ENCODE results near the gene PRKAG2.
"Not testable (repeated sequence)": the region's sequence is repeated elsewhere in the genome, so short reads cannot be mapped to it uniquely, and the experiment has no call there.

Gene PRKAG2

GRCh38 chr7:151883857-151884256, 6.9 kb upstream of the PRKAG2 start:
- DNase-seq = no peak

- no peak for DNase-seq
Measured at GRCh38 chr7:151882734-151883133, 5.8 kb upstream of the PRKAG2 start.

GRCh38 chr7:151880688-151881087, 3.8 kb upstream of the PRKAG2 start:
- DNase-seq = no peak

- DNase-seq = no peak
Measured at GRCh38 chr7:151877911-151878835, 1.3 kb upstream of the PRKAG2 start.

DNA sequence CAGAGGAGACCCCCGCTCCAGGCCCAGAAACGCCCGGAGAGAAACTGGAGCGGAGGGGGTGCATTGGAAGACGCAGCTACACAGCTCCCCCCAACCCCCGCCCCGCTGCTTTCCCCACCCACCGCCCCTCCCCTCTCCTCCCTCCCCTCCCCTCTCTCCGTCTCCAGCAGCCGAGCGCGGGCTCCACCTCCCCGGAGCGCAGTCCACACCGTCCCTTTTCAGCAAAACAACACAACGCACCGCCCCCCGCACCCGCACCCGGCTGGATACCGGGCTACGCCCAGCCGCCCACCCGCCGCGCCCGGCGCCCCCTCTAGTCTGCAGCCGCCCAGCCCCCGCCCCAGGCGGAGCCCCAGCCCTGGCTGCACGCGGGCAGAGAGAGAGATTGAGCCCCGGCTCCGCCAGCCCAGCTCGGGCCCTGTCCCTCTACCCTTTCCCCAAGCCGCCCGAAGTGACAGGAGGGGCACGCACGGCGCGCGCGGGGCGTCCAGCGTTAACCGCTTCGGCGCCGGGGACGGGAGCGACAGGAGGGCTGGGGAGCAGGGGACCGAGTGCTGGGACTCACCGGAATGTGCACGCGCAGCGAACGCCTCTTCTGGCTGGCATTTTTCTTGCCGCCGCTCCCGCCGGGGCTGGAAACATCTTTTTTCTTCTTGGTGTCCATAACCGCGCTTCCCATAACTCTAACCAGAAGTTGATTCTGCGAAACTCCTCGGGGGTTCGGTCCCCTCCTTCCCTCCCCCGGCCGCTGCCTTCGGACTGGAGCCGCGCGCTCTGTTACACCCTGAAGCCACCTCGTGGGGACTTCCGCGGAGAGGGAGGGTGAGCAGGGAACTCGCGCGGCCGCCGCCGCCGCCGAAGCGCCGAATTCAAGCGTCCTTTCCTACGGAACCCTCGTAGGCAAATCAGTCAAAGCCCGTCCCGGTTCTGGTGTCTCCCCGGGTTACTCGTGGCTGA, 695 bp downstream of the PRKAG2 start:
- no peak for DNase-seq

DNA sequence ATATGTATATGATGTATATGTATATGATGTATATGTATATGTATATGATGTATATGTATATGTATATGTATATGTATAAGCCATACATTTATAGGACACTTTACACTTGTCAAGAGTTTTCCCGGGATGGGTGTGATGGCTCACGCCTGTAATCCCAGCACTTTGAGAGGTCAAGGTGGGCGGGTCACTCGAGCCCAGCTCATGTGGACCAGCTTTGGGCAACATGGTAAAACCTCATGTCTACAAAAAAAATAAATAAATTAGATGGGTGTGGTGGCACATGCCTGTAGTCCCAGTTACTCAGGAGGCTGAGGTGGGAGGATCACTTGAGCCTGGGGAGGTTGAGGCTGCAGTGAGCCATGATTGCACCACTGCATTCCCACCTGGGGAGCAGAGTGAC, 2.4 kb downstream of the PRKAG2 start:
- DNase-seq = not testable (repeated sequence)

DNA sequence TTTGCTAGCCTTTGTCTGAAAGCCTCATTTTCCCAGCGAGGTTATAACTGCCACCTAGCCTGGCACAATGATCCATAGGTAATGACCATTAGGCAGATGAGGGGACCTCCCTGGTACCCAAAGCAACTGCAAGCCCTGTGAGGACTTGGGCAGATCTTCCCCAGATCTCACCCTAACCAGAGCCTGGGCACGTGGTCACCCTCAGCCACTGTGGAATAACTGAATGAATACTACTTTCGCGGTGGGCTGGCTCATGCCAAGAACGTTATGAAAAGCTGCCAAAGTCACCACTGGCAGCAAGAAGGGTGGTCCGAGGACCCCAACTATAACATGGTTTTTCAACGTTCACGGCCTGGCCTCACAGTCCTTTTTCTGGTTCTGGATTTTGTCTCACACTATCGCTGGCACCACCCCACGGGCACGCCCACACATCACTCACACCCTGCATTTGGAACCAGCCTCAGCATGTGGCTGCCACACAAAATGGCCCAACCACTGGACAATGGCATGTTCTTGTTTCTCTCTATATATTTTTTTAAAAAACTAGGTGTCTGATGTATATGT, 3.4 kb downstream of the PRKAG2 start:
- no peak for DNase-seq

DNA sequence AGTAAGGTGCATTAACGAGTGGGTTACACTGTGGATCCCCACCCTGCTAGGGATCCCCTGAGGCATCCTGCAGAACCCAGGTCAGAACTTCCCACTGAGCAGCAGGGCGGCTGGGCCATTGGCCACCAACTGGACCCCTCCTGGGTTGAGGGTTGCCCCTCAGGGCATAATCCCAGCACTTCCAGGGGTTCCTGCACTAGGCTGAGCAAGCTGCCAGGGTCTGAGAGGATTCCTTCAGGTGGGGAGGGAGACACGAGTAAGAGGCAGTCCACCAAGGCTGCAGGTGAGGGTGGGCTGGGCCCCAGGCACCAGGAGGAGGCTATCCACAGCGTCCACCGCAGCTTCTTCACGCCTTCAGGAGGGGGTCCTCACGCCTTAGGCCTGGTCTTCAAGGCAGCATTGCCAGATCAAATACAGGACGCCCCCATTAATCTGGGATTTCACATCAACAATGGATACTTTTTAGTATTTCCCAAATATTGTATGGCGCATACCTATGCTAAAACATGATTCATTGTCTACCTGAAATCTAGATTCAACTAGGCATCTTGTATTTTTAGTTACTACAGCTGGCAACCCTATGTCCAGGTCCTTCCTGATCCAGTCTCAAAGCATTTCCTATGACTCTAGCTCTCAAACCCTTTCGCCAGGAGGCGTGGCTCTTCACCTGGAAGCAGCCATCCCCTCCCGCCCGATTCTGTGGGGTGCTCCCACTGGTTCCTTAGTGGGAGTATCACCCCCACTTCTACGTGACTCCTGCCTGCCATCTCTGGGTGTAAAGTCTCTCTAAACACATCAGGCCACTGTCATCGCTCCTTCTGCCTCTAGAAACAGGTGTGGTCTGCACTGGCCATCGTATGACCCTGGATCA, 4.1 kb downstream of the PRKAG2 start:
- DNase-seq = no peak

DNA sequence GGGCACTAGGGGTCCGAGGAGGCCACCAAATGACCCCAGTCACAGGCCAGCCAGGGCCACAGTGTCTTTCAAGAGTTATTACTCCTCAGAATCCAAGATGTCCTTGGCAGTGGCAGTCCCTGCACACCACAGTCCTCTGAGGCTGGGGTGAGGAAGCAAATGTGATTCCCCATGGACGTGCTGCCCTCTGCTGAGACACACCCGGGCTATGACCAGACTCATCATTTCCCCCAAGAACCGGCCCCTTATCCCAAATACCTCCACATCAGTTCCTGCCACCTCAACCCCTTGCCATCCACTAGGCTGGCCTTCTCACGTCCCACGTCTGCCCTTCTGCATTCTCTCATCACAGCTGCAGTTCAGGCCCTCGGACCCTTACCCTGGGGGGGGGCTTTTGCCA, 5.0 kb downstream of the PRKAG2 start:
- no peak for DNase-seq

GRCh38 chr7:151871189-151871735, 5.7 kb downstream of the PRKAG2 start:
- no peak for DNase-seq

- DNase-seq = no peak
Measured at GRCh38 chr7:151869968-151870918, 6.7 kb downstream of the PRKAG2 start.

GRCh38 chr7:151869455-151869854, 7.5 kb downstream of the PRKAG2 start:
- DNase-seq = no peak

DNA sequence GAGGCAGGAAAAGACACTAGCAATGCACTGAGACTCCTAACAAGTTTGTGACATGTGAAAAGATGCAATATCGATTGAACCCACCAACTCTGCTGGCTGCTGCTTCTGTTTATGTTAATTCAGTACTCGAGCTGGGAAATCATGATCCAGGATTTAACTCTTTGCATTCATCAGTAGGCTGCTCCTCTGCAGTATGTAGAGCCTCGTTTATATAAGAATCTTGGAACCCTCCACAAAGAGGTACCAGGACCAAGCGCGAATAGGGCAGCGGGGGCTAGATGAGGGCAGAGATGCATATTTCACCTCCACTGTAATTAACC, 7.8 kb downstream of the PRKAG2 start:
- no peak for DNase-seq

DNA sequence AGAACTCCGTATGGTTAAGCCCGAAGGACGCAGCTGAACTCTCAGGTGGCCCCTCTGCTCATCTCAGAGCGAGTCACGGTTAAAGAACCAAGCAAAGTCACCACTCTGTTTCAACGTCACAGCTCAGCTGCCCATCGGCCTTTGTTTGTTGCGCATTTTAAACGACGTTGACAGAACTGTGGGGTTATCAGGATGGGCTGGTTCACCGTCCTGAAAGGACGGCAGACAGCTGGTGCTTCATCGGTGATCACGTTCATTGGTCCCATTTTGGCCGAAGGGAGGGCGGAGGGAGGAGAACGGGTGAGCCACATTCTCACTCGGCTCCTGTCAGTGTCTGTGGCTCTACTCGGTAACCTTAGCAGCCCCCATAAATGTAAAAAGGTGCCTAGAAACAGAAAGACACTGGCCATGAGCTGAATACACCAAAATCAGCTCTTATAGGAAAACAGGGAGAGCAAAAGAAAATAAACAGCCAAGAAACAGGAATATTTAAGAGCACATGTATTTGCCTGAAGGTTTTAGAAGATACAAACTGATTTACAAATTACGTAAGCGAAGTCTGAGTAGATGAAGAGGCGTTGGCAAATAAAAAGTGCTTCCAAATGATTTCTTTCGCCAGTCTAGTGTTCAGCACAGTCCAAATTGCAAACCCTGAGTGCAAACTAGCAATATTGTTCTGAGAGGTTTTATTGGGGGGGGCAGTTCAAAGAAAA, 8.4 kb downstream of the PRKAG2 start:
- DNase-seq = no peak

DNA sequence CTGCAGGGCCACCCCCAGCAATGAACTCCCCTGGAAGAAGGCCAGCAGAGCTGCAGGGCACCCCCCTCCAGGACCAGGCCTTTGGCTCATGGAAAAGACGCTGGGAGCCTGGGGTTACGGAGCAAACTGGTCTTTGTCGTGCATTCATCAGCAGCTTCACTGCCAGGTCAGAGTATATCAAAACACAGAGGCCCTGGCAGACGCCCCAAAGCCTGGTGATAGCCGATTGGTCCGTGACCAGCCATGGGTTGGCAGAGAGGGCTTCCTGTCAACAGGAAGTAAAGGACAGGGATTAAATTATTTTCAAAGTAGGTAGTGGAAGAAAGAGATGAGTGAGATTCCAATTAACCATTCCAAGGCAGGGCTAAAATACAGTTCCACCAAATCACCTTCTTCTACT, 9.0 kb downstream of the PRKAG2 start:
- DNase-seq = no peak

GRCh38 chr7:151866761-151867655, 9.9 kb downstream of the PRKAG2 start:
- DNase-seq = no peak

GRCh38 chr7:151866028-151866427, 10.9 kb downstream of the PRKAG2 start:
- DNase-seq = no peak

GRCh38 chr7:151865070-151865670, 11.7 kb downstream of the PRKAG2 start:
- no peak for DNase-seq

DNA sequence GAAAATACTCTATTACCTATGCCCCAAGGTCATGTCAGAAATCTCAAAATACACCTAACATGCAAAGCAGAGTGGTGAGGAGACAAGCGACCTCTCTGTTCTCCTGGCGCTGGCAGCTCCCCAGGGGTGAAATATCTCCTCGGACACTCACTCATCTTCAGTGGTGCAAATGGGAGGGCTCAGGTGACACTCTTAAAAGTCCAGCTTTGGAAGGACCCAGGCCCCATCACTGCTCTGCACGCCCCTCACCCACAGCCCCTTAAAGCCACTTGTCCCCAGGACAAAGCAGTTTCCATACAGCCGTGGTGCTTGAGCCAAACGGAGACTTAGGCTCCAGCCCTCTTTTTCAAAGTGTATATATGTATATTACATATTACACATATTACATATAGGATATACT, 12.4 kb downstream of the PRKAG2 start:
- DNase-seq = no peak
